Hypothalamus (tissue), 51 donors: ENCODE data around the gene TNFRSF18.

Experiments
- DNase-seq, 51 donors: peaks; one replicate each; lab custom pipeline; 2025; lab: John Stamatoyannopoulos, UW

TNFRSF18 gene

GRCh38 chr1:1228596-1229321 lies 22.4 kb upstream of the TNFRSF18 start:
- DNase-seq, result no peak

- DNase-seq, result no peak
Measured at GRCh38 chr1:1228187-1228586, 21.8 kb upstream of the TNFRSF18 start.

GRCh38 chr1:1227386-1227785 lies 21.0 kb upstream of the TNFRSF18 start:
- DNase-seq, result no peak

GRCh38 chr1:1226566-1227362 lies 20.4 kb upstream of the TNFRSF18 start:
- DNase-seq, result no peak

GRCh38 chr1:1225913-1226312 lies 19.5 kb upstream of the TNFRSF18 start:
- DNase-seq, result no peak

GRCh38 chr1:1225238-1225845 lies 18.9 kb upstream of the TNFRSF18 start:
- no peak for DNase-seq

- DNase-seq, result no peak
Measured at GRCh38 chr1:1223891-1224290, 17.5 kb upstream of the TNFRSF18 start.

GRCh38 chr1:1223321-1223720 lies 16.9 kb upstream of the TNFRSF18 start:
- DNase-seq, result no peak

GRCh38 chr1:1222575-1223225 lies 16.3 kb upstream of the TNFRSF18 start:
- DNase-seq, result no peak

- no peak for DNase-seq
Measured at GRCh38 chr1:1221887-1222574, 15.6 kb upstream of the TNFRSF18 start.

- no peak for DNase-seq
Measured at GRCh38 chr1:1220197-1220596, 13.8 kb upstream of the TNFRSF18 start.

GRCh38 chr1:1219341-1219740 lies 12.9 kb upstream of the TNFRSF18 start:
- no peak for DNase-seq

GRCh38 chr1:1218524-1219200 lies 12.3 kb upstream of the TNFRSF18 start:
- no peak for DNase-seq

- DNase-seq, result no peak
Measured at GRCh38 chr1:1217621-1218523, 11.5 kb upstream of the TNFRSF18 start.

- no peak for DNase-seq
Measured at GRCh38 chr1:1216770-1217620, 10.6 kb upstream of the TNFRSF18 start.

GRCh38 chr1:1215881-1216605 lies 9.7 kb upstream of the TNFRSF18 start:
- DNase-seq, result no peak

- DNase-seq, result no peak
Measured at GRCh38 chr1:1215080-1215676, 8.8 kb upstream of the TNFRSF18 start.
